Psoas muscle (tissue), 8 donors: ENCODE measurements around the gene CNDP1. TPM values are rescaled to one million over a fixed set of nuclear protein-coding genes. Genes with fewer than 3 reads are reported as not detected.

Experiments
- ATAC-seq, 4 donors: fragments of 200-7000 bp; cut with Tn5 transposase; one replicate each; pipeline ENCODE4 v1.9.1; 2020; ENCODE audit warnings: moderate library complexity in 3 of 4, mild to moderate bottlenecking in 2 of 4
- DNase-seq, 2 donors: peaks; one replicate each; pipeline ENCODE4 v3.0.0-alpha.2; 2020
- H3K27ac ChIP-seq: fragments of 200-600 bp; one replicate; pipeline ENCODE4 v1.8.0; 2022
- H3K27me3 ChIP-seq, 3 donors: fragments of 200-600 bp in 1 of 3; one replicate each; pipeline versions ENCODE4 v1.6.1 to v1.8.0; 2013 to 2022; ENCODE audit warnings: low read length in 2 of 3, mild to moderate bottlenecking in 2 of 3, moderate library complexity in 1 of 3; ENCODE audit not compliant: insufficient read depth in 3 of 3
- H3K36me3 ChIP-seq, 2 donors: fragments of 200-600 bp in 1 of 2; one replicate each; pipeline versions ENCODE4 v1.6.1 to v1.8.0; 2013 to 2022; ENCODE audit warnings: low read depth in 1 of 2, mild to moderate bottlenecking in 1 of 2, moderate library complexity in 1 of 2; ENCODE audit not compliant: insufficient read depth in 1 of 2
- H3K4me1 ChIP-seq: fragments of 200-600 bp; one replicate; pipeline ENCODE4 v1.8.0; 2022
- H3K4me3 ChIP-seq: fragments of 200-600 bp; one replicate; pipeline ENCODE4 v1.8.0; 2022; ENCODE audit warnings: mild to moderate bottlenecking
- H3K9me3 ChIP-seq: fragments of 200-600 bp; one replicate; pipeline ENCODE4 v1.8.0; 2022
- CTCF ChIP-seq: fragments of 200-600 bp; IDR thresholded peaks from one replicate; pipeline ENCODE4 v1.8.0; 2022; ENCODE audit warnings: antibody characterized with exemption
- WGBS, 3 donors: extraction: QIAGEN DNeasy Blood & Tissue Kit; methylation state at CpG; one replicate each; pipeline versions ENCODE4 v1.1.6 to v1.1.7; 2013; 5-methylcytosine and 5-hydroxymethylcytosine counted together
- intact Hi-C, 2 donors: fragments of 100-400 bp; cut with DNase I; formaldehyde crosslinking; loops; one replicate each; pipeline versions ENCODE4 v1.11.0 to v1.14.2; 2022
- polyA plus RNA-seq, 3 donors: library from polyadenylated mRNA; stranded (reverse); fragments of 200-250 nt; gene quantifications; one replicate each; pipeline ENCODE4 v1.2.3, GENCODE V29; 2013
- total RNA-seq, 4 donors: library from RNA; stranded (reverse); fragmentation: NEBNext Ultra II Directional in 2 of 4; extraction: Animal tissue kit (Norgen Biotek cat#: 25700) in 2 of 4; gene quantifications; one replicate each; pipeline versions ENCODE4 v1.2.1 to v1.2.4, GENCODE V29; 2021 to 2023
- donor health status: healthy with polysubstance abuse.
- donor health status: DM: no; HTN: no; CAD: no; lungs with moderate emphysema.
- donor health status: Bipolar disorder and iron deficiency.
- donor health status: healthy.
- donor health status: DM: yes; HTN: yes; CAD: no.
- donor health status: DM: no; HTN: no; CAD: no.
- donor health status: DM: no; HTN: no; CAD: no.
- donor health status: DM: yes; HTN: yes; CAD: no.

Gene CNDP1
- total and polyA plus RNA-seq, 7 donors = 0.04 TPM; not detected in 6

- Histone ChIP-seq H3K27me3 (peaks cover 0 to 9% (median 2%) of the 10 kb centered on the region in 3 donors), H3K4me1 (no peaks in the 10 kb centered on the region), H3K36me3 (no peaks in the 10 kb centered on the region), H3K4me3 (no peak overlapping the region), H3K27ac (no peak overlapping the region), H3K9me3 (no peaks in the 10 kb centered on the region)
- TF ChIP-seq CTCF = no peak
- no peak for DNase-seq
- intact Hi-C loops = no loop called here
- ATAC-seq = no peak
- WGBS, 3 donors = 67 to 88% (median 71%) methylated on average over 4 of the region's 4 CpGs
Measured at GRCh38 chr18:74570266-74570665, 36.0 kb downstream of the CNDP1 start.

GRCh38 chr18:74571895-74572680, 37.8 kb downstream of the CNDP1 start:
- Histone ChIP-seq H3K4me3 (no peak overlapping the region), H3K27ac (no peak overlapping the region), H3K9me3 (no peaks in the 10 kb centered on the region), H3K36me3 (no peaks in the 10 kb centered on the region), H3K27me3 (peaks cover 0 to 9% (median 0%) of the 10 kb centered on the region in 3 donors), H3K4me1 (no peaks in the 10 kb centered on the region)
- ATAC-seq (no peak), DNase-seq (no peak)
- 75 to 78% (median 78%) methylated on average over 12 of the region's 12 CpGs for WGBS, 3 donors
- TF ChIP-seq CTCF = no peak
- intact Hi-C loops = no loop called here

- Histone ChIP-seq H3K36me3 (no peaks in the 10 kb centered on the region), H3K9me3 (no peaks in the 10 kb centered on the region), H3K4me3 (no peak overlapping the region), H3K27ac (no peak overlapping the region), H3K4me1 (no peaks in the 10 kb centered on the region), H3K27me3 (peaks cover 0 to 14% (median 0%) of the 10 kb centered on the region in 3 donors)
- ATAC-seq (no peak), DNase-seq (no peak)
- intact Hi-C loops = no loop called here
- no peak for TF ChIP-seq CTCF
Measured at GRCh38 chr18:74573053-74573452, 38.8 kb downstream of the CNDP1 start.

GRCh38 chr18:74574916-74575315, 40.6 kb downstream of the CNDP1 start:
- TF ChIP-seq CTCF = no peak
- ATAC-seq = no peak
- peaks cover 0 to 15% (median 0%) of the 10 kb centered on the region in 3 donors for H3K27me3 ChIP-seq
- no peak overlapping the region for H3K4me3 ChIP-seq
- no peaks in the 10 kb centered on the region for H3K4me1 ChIP-seq
- WGBS, 3 donors = 28 to 40% (median 29%) methylated on average over 2 of the region's 2 CpGs
- no peak for DNase-seq
- no peak overlapping the region for H3K27ac ChIP-seq
- H3K36me3 ChIP-seq = no peaks in the 10 kb centered on the region
- no peaks in the 10 kb centered on the region for H3K9me3 ChIP-seq
- intact Hi-C loops = no loop called here

GRCh38 chr18:74577019-74577418, 42.7 kb downstream of the CNDP1 start:
- intact Hi-C loops = no loop called here
- Histone ChIP-seq H3K4me3 (no peak overlapping the region), H3K9me3 (no peaks in the 10 kb centered on the region), H3K36me3 (no peaks in the 10 kb centered on the region), H3K27me3 (peaks cover 0 to 21% (median 0%) of the 10 kb centered on the region in 3 donors), H3K4me1 (no peaks in the 10 kb centered on the region), H3K27ac (no peak overlapping the region)
- DNase-seq (no peak), ATAC-seq (no peak)
- 34 to 39% (median 35%) methylated on average over 5 of the region's 5 CpGs for WGBS, 3 donors
- no peak for TF ChIP-seq CTCF
